Measurements from ENCODE around the gene DZIP1.

DZIP1 gene

DNA sequence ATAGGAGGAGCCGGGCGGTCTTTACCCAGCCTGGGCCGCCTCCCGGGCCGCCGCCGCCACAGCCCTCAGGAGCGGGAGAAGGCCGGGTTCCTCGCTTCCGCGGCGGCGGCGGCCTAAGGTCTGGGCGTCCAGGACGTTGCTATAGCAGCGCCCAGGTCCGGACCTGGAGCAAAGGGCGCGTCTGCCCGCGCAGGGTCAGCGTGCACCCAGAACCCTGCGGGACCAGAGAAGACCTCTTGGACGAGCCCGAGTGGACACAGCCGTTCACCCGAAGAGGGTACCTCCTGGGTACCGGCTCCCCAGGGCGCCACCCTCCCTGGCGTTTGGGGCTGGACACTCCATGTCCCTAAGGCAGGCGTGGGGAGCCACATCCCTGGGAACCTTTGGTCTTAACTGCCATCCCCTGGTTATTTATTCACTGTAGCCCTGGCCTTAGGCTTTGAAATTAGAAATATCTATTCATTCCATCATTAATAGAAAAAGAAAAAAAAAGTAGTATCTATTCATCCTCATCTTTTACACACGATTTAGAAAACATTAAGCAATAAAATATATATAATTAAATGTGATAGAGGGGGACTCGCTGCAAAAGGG is 2.4 kb downstream of the DZIP1 start:
- no peak for DNase-seq

DNA sequence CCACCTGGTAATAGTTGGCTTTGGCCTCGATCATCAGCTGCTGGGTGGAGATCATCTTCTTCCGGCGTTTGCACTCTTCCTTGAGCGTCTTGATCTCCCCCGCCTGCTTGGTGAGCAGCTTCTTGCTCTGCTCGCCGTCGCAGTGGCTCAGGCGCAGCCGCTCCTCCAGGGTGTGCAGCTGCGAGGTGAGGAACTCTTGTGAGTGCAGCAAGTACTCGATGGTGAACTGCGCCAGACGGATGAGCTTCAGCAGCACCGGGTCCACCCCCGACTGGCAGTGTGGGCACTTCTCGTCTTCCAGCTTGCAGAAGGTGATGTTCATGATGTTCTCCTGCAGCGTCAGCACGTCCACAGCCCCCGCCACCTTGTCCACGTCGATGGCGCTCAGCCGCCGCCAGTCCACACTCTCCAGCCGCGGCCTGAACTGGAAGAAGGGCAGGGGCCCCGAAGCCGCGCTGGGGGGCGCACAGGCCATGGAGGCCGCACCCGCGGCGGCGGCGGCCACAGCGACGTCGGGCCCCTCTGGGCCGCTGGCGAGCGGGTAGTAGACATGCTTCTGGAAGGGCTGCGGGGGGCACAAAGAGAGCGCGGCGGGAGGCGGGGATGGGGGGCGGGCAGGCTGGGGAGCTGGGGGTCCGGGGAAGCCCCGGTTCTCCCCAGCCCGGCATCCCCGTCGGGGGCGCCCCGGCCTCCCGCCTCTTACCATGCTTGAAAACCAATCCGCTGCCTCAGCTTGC is 3.0 kb downstream of the DZIP1 start:
- no peak for DNase-seq

GRCh38 chr13:95636853-95637252 is 7.7 kb downstream of the DZIP1 start:
- DNase-seq, result no peak

DNA sequence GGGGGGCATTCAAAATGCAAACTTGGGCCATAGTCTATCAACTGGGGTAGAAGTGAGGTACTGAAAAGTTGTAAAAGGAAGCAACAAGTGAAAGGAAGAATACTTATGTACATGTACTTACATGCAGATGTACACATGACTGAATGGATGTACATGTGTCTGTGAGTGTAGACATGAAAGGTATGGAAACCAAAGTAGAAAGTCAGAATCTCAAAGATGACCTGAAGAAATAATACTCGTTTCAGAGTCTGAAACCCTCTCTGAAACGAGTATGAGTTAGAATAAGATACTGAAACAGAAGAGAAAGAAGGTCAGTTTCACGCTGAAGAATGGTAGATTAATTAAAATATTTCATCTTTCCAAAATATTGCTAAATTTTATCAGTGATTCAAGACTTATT is 13.9 kb downstream of the DZIP1 start:
- no peak for DNase-seq

GRCh38 chr13:95629071-95629470 is 15.4 kb downstream of the DZIP1 start:
- no peak for DNase-seq

GRCh38 chr13:95628488-95628887 is 16.0 kb downstream of the DZIP1 start:
- no peak for DNase-seq

- DNase-seq, result no peak
Observed at GRCh38 chr13:95627590-95627989, 16.9 kb downstream of the DZIP1 start.

DNA sequence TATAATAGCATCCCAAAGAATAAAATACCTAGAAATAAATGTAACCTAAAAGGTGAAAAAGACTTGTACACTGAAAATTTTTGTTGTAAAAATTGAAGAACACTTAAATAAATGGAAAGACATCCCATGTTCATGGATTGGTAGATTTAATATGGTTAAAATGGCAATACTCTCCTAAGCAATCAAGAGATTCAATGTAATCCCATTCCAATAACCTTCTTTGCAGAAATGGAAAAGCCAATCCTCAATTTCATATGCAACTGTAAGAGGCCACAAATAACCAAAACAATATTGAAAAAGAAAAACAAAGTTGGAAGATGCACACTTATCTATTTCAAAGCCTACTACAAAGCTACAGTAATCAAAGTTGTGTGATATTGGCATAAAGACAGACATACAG is 17.7 kb downstream of the DZIP1 start:
- no peak for DNase-seq

- DNase-seq, result no peak
Observed at GRCh38 chr13:95624020-95624419, 20.5 kb downstream of the DZIP1 start.

DNA sequence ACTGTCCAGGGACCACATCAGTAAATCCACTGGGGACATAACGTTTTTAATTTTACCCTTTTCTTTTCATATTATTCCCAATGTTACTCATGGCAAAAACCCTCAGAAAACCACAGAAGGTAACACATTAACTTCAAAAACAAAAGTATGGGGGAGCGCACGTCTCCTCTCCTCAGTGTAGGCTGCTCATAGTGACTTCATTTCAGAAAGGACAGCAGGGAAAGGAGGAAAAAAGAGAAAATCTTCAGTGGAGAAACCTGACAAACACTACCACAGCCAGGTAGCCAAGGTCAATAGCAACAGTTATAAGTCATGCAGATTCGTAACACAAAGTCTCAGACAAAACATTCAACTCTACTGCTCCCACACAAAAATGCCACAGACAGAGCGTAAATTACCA is 21.4 kb downstream of the DZIP1 start:
- DNase-seq, result no peak

DNA sequence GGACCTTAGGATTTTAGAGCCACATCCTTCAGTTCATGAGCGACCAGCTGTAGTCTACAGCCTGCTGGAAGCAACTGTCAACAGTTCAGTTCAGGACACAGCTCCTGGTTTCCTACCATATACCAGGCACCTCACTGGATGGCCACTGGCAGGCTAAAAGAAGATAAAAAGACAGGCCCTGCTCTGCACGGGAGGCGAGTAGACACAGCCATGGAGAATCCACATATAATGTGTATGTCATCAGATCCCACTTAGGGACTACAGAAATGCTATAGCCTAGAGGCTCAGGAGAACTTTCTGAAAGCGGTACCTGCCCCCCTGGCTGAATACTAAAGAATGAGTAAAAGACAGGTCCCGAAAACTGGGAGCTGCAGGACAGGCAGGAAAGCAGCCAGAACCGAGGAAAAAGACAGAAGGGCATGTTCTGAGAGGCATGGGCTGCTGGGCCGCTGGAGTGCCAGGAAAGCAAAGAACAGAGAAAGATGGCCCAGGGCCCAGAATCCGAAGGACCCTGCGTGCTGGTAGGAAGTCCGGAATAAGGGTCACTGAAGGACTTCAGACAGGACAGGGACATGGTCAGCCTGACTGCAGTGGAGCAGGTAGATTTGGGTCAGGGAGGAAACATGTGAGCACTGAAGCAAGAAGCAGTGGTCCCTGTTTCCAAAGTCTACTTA is 23.5 kb downstream of the DZIP1 start:
- no peak for DNase-seq

DNA sequence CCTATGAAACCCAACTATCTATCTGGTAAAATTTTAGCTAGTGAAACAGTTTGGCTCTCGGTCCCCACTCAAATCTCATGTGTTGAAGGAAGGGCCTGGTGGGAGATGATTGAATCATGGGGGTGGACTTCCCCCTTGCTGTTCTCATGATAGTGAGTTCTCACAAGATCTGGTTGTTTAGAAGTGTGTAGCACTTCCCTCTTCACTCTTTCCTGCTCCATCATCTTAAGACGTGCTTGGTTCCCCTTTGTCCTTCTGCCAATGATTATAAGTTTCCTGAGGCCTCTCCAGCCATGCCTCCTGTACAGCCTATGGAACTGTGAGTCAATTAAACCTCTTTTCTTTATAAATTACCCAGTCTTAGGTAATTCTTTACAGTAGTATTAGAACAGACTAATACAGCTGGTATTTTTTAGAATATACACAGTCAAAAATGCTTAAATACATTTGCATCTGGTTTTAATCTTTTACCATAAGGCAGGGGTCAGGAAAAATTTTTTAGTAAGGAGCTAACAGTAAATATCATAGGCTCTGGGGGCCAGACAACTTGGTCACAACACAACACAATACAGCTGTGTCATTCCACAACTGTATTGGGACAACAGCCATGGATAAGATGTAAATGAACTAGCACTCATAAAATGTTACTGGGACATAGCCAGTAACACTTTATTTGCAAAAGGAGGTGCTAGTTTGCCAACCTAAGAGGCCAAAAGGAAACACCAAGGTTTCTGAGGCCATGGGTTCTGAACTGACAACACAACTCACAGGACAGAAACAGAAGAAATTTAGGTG is 24.3 kb downstream of the DZIP1 start:
- DNase-seq, result no peak

- DNase-seq, result no peak
Observed at GRCh38 chr13:95615539-95615938, 29.0 kb downstream of the DZIP1 start.

DNA sequence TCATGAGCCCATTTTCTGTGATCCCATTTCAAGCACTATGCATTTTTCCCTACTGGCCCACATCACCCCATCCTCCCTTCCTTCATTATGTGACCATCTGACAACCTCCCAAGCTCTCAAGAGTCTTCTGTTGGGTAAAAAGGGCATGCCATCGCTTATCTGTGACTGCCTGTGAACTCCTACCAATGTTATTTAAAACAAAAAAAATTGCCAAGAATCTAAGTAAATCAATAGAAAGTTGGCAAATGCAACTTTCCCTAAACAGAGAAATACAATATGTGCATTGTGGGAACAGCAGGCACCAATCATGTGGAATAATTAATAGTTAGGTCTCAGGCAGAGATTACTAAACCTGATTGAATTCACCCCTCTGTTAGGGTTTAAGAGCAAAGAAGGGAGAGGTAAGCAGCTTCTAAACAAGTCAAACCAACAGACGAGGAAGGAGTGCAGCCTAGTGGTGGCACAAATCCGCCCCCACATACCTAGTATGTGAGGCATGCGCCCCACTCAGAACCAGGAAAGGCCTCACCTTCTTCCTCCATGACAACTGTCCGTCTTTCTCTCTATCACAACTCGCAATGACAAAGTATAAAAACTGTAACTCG is 29.8 kb downstream of the DZIP1 start:
- DNase-seq, result no peak

GRCh38 chr13:95608640-95609323 is 35.7 kb downstream of the DZIP1 start:
- DNase-seq, result no peak

DNA sequence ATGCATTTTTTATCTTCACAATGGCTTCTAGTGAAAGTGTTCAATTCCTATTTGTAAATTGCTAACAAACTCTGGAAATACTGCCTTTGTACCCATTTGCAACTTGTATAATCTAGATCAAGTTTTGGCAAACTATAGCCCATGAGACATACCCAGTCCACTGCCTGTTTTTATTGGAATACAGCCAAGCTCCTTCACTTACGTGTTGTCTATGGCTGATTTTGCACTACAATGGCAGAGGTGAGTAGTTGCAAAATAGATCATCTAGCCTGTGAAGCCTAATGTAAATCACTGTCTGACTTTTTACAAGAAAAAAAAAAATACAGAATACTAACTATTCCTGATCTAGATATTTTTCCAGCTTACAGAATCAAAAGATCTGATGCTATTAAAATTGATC is 37.1 kb downstream of the DZIP1 start:
- no peak for DNase-seq

GRCh38 chr13:95605448-95606125 is 38.9 kb downstream of the DZIP1 start:
- no peak for DNase-seq

GRCh38 chr13:95604556-95604915 is 40.0 kb downstream of the DZIP1 start:
- no peak for DNase-seq

- no peak for DNase-seq
Observed at GRCh38 chr13:95603887-95604555, 40.5 kb downstream of the DZIP1 start.

GRCh38 chr13:95601906-95602305 is 42.6 kb downstream of the DZIP1 start:
- no peak for DNase-seq

- no peak for DNase-seq
Observed at GRCh38 chr13:95601216-95601615, 43.3 kb downstream of the DZIP1 start.

Measured in stimulated activated CD4-positive, alpha-beta T cell treated with anti-CD3 and anti-CD28 coated beads, Interleukin-12 subunit alpha, Interleukin-12 subunit beta, amount 100 ng/mL, for 4 hours (primary cell).